ENCODE results near the gene RSKR.

RSKR gene

DNA sequence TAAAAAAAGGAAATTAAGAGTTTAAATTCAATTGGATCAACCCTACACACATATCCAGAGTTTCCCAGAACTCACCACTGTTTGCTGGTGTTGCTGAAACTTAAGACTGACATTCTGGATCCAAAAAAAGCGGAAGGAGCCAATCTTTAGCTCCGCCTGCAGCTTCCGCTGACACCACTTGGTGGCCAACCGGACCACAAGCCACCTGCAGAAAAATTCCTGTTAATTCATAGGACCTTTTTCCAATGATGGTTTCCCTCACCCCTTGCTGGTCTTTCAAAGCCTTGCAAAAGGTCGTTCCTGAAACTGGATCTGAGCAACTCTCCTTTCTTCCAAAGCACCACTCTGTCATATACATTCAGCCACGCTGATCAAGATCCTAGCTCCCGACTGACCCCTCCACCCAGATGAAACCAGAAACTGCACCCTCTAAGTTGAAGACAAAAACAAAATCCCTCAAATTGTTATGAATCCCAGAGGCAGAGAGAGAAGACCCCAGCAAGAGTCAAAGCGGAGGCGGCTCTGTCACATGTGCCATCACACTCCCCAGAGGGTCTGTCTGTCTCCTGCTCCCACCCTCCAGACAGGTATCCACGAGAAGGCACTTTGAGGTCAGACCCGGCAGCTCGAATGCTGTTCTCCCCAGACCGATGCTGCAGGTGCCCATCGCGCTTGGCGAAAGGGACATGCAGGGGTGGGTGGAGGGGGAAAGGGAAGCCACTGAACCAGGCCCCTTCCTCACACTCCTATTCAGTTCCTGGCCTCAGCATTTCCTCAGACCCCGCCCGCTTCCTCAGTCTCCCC, 30.2 kb upstream of the RSKR start:
- TF ChIP-seq GATA1 (IDR thresholded peaks at IDR 0.05; ENCODE audit: low read depth, low read length) (no peak), POLR2A (IDR thresholded peaks at IDR 0.05; ENCODE audit: low read length) (no peak)
- peak; percentile 64 to 72 for DNase-seq

DNA sequence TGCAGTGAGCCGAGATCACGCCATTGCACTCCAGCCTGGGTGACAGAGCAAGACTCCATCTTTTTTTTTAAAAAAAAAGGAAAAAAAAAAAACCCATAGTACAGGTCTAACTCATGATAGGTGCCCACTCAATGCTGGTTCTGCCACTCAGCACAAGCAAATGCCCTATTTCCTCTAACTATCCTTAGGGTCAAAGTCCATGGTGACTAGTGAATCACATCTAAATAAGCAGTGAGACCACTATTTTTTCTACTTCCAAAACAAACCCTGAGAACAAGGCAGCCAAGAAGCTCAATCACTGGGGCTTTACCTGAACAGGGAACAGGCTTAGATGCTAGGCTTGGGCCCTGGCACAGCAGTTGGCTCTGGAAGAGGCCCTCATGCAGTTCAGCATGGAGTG, 27.6 kb upstream of the RSKR start:
- peak in 1 of 2 experiments; percentile 12 for DNase-seq
- no peak for TF ChIP-seq GATA1 (IDR thresholded peaks at IDR 0.05; ENCODE audit: low read depth, low read length)
- no peak for TF ChIP-seq POLR2A (IDR thresholded peaks at IDR 0.05; ENCODE audit: low read length)

DNA sequence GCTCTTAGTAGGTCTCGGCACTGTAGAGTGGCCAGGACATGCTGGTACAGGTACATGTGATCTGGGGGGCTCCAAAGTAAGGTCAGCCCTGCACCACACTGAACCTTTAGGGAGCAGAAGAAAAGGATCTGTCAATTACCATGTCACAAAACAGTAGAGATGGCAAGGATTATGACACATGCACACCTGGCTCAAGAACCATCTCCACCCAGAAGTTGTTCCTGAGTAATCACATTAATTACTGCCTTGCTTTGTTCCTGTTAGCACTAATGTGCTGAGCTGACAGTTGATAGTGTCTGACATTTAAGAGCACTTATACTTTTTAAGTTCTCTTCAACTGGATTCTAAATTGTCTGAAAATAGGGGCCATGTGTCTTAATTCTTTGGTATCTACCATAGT, 21.5 kb upstream of the RSKR start:
- TF ChIP-seq POLR2A (IDR thresholded peaks at IDR 0.05; ENCODE audit: low read length) (no peak), GATA1 (IDR thresholded peaks at IDR 0.05; ENCODE audit: low read depth, low read length) (no peak)

DNA sequence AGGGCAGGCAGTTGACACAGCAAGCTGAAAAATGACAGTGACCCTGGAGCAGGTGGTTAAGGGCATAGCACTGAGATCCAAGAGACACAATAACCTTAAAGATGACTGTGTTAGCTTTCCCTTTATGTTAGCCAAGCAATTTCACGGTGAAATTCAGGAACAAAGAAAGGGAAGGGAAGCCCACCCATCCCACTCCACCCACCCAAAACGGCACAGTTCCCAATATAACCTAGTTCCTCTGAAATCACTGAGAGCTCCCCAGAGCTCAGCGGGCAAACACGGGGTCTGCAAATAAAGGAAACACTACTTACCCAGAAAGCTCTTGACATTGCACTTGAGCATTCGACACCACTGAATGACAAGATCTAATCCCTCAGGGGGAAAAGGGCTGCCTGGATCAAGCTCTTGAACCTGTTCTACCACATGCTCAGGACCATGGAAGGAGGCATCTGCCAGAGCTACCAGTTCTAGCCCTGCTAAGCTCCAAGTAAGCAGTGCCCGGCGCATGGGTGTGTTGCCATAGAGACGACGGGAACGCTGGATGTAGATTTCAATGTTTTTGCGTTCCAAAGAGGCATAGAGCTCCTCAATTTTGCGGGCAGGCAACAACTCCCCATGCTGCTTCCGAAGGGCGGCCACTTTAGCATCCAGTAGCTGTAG, 20.4 kb upstream of the RSKR start:
- TF ChIP-seq POLR2A (IDR thresholded peaks at IDR 0.05; ENCODE audit: low read length) (no peak), GATA1 (IDR thresholded peaks at IDR 0.05; ENCODE audit: low read depth, low read length) (no peak)
- no peak for DNase-seq

More for the DNA sequence above, 21.5 kb upstream of the RSKR start:
- no peak for DNase-seq

DNA sequence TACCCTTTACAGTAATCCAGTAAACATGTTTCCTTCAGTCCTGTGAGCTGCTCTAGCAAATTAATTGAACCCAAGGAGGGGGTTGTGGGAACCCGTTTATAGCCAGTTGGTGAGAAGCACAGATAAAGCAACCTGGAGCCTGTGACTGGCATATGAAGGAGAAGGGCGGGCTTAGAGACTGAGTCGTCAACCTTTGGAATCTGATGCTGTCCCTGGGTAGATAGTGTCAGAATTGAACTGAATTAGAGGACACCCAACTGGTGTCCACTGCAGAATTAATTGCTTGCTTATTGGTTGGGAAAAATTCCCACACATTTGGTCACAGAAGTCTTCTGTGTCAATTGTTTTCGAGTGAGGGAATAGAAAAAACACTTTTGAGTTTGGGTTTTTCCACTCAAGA, 12.8 kb upstream of the RSKR start:
- TF ChIP-seq POLR2A (IDR thresholded peaks at IDR 0.05; ENCODE audit: low read length) (no peak), GATA1 (IDR thresholded peaks at IDR 0.05; ENCODE audit: low read depth, low read length) (no peak)
- DNase-seq = no peak

DNA sequence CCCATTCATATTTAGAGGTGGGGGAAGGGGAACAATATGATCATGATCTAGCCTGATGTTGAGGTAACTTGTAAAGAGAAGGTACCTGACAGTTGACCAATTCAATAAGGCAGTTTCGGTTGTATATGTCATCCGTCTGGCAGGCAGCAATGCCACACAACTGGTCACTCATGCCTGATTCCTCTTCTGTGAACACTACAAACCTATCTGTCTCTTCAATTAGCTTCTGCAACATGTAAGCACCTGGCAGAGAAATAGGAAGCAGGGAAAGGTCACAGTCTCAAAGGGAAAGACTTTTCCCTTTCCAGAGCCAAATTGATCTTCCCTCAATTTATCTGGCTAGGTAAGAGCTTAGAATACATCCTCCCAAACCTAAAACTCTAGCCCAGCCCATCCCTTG, 10.2 kb upstream of the RSKR start:
- no peak for DNase-seq
- no peak for TF ChIP-seq POLR2A (IDR thresholded peaks at IDR 0.05; ENCODE audit: low read length)
- no peak for TF ChIP-seq GATA1 (IDR thresholded peaks at IDR 0.05; ENCODE audit: low read depth, low read length)

DNA sequence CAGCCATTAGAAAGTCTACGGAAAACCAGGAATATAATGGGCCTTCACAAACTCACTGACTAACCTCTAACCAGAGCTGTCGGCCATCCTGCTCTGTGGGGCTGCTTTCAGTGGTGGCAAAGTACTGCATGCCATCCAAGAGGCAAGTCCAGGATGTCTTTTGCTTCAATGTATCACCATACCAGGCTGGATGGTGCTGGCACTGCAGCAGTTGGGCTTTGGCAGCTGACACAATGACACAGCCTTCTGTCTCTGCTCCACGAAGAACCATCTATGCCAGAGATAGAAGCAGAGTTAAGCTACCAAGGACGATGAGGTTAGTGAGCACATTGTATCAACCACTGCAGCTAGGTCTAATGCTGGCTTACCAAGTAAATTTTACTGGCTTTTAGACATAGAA, 9.7 kb upstream of the RSKR start:
- DNase-seq = no peak
- no peak for TF ChIP-seq GATA1 (IDR thresholded peaks at IDR 0.05; ENCODE audit: low read depth, low read length)
- TF ChIP-seq POLR2A (IDR thresholded peaks at IDR 0.05; ENCODE audit: low read length) = no peak

DNA sequence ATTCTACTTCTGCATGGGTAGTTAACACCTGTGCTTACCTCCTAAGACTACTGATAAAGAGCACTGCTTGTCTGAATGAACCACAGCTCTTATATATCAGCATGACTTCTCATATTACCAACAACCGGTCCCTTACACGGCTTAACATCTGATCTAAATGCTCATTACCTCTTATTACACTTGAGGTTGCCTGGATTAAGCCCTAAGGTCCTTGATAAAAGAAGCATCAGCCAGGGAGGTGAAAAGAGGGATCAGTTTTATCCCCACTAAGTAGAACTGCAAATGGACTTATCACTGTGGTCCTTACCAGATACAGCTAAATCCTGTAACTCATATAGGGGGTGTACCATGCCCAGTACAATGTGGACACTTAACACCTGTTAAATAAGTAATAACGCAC, 8.2 kb upstream of the RSKR start:
- TF ChIP-seq GATA1 (IDR thresholded peaks at IDR 0.05; ENCODE audit: low read depth, low read length) (no peak), POLR2A (IDR thresholded peaks at IDR 0.05; ENCODE audit: low read length) (no peak)
- no peak for DNase-seq

DNA sequence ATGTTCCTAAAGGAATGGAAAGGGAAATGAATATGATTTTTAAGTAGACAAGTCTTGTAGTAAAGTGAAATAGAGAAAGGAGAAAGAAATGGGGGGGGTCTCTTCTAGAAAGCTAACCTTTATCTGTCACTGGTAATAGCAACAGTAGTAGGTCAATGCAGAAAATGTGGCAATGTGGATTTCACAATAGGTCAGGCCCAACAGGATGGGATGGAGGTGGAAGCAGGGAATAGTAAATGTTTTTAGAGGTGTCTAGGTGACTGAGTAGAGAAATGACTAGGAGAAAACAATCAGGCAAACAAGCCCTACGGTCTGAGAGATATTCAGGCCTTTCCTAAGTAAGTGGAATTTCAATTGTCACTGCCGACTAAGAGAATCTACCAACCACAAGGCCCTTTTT, 6.0 kb upstream of the RSKR start:
- no peak for TF ChIP-seq POLR2A (IDR thresholded peaks at IDR 0.05; ENCODE audit: low read length)
- DNase-seq = no peak

DNA sequence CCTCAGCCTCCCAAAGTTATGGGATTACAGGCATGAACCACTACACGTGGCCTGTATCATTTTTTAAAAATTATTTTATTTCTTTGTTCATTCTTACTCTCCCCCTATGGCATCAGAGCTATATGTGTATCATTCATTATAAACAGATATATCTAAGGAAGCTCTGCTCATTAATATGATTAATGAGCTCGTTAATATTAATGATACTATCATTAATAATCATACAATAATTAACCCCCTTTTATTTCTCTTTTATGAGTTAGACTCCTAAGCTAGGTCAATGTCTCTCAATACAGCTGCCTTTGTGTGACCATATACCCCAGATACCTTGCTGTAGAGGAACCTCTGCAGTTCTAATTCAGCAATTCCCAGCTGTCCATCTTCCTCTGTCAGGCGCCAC, 4.5 kb upstream of the RSKR start:
- TF ChIP-seq POLR2A (IDR thresholded peaks at IDR 0.05; ENCODE audit: low read length) = no peak
- TF ChIP-seq GATA1 (IDR thresholded peaks at IDR 0.05; ENCODE audit: low read depth, low read length) = no peak
- no peak for DNase-seq

DNA sequence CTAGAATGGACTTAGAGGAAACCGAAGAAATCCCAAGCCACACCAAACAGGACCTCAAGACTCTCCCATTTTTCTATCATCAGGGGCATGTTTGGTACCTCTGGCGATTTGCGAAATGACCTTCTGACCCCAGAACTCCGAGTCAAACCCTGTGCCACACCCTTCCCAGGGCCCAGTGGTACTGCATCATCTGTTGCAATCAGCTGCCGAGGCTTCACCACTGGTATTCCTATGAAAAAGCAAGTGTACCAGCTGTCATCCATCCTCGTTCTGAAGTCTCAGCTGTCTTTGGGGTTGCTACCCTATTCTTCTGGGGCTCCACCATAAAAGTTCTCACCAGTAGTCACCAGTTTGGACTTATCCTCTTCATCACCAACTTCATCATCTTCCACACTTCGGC, 2.3 kb upstream of the RSKR start:
- no peak for DNase-seq
- no peak for TF ChIP-seq POLR2A (IDR thresholded peaks at IDR 0.05; ENCODE audit: low read length)
- TF ChIP-seq GATA1 (IDR thresholded peaks at IDR 0.05; ENCODE audit: low read depth, low read length) = no peak

DNA sequence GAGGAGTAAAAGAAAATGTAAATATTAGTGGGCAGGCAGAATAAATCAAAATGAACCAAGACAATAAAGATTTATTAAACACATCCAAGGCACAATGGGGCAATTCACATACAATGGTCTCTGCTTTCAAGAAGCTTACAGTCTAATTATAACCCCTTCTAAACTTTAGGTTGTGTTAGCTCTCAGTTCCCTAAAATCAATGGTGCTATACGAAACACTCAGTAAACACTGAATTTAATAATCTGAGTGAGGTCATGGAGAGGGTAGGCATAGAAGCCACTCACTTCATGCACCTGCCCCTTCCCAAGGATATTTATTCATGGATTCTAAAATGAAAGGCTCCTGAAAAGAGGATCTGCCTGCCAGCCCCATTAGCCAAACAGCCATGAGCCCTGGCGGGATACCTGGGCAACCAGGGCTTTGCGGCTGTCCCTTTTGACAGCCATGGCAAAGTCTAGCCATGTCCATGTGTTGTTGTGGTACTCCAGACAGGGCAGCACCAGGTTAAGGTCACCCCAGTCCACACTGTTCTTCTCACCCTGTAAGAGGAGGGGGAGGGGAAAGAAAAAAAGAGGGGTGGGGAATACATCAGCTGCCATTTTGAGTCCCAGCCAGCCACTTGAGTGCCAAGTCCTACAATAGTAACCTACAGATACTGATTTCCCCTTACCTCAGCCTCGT, 1.4 kb upstream of the RSKR start:
- no peak for DNase-seq
- TF ChIP-seq GATA1 (IDR thresholded peaks at IDR 0.05; ENCODE audit: low read depth, low read length) = no peak
- no peak for TF ChIP-seq POLR2A (IDR thresholded peaks at IDR 0.05; ENCODE audit: low read length)

DNA sequence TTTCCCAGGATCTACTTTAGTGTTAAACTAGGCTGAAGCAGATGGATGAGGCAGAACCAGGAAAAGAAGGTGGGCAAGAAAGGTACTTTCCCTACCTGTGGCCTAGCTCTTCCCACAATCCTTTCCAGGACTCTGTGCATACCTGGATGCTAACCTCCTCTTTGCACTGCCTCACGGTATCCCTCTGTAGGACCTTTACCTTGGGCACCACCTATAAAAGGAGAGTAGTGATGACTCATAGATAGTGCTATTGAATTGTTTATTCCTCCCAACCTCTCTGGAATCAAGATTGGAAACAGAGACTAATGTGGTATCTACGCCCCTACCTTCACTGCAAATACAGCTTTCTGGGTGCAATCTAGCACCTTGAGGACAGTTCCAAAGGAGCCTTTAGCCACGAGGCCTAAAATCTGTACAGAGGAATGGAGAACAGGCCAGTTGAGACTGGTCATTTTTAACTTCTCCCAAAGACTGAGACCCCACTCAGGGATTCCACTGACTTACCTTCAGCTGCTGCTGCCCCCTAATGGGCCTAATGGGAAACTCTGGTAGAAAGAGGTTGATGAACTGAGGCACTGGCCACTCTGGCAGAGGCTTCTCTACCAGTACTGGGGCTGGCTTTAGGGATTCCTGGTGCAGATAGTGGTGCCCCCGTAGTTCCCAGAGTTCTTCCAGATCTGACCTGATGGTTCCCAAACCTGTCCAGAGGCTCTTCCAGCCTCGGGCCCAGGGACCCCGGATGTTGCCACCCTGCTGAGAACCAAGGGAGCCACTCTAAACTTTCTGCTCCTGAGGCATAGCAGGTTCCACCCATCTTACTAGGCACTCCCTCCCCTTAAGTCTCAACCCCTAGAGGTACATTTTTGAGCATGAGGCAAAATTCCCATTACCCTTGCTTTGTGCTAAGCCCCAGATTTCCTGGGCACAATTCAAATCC, 781 bp downstream of the RSKR start:
- DNase-seq = peak; percentile 32 to 58
- no peak for TF ChIP-seq GATA1 (IDR thresholded peaks at IDR 0.05; ENCODE audit: low read depth, low read length)
- no peak for TF ChIP-seq POLR2A (IDR thresholded peaks at IDR 0.05; ENCODE audit: low read length)

DNA sequence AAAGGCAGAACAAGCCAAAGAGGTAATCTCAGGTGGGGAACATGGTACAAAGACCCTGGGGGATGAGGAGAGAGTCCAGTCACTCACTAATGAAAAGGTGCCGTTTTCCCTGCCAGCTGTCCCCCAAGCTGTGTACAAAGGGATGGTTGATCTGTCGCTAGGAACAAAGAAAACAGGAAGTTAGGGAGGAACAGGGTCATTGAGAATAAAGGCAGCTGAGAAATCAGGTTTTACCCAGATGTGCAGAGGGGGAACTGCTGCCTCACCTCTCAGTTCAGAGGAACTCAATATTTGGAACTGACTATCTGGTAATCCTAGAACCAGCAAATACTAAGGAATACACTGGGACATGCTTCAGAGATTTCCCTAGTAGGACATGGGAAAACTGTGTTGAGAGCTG, 1.5 kb downstream of the RSKR start:
- DNase-seq = no peak
- TF ChIP-seq POLR2A (IDR thresholded peaks at IDR 0.05; ENCODE audit: low read length) (no peak), GATA1 (IDR thresholded peaks at IDR 0.05; ENCODE audit: low read depth, low read length) (no peak)
